GM12873 (cell line): ENCODE data around the gene MAEA.

ENCODE experiments used
- CTCF ChIP-seq: IDR thresholded peaks from 2 replicates; pipeline ENCODE4 v1.5.1; 2012; ENCODE audit warnings: low read depth, mild to moderate bottlenecking, moderate library complexity, low read length, control low read depth; ENCODE audit not compliant: insufficient read depth; ENCODE audit errors: missing control alignments

The MAEA gene

GRCh38 chr4:1317177-1318045 lies 27.7 kb downstream of the MAEA start:
- TF ChIP-seq CTCF = no peak

- no peak for TF ChIP-seq CTCF
Measured at GRCh38 chr4:1318046-1318375, 28.3 kb downstream of the MAEA start.

- peak; percentile 45 for TF ChIP-seq CTCF
Measured at GRCh38 chr4:1318488-1319213, 29.0 kb downstream of the MAEA start.

- no peak for TF ChIP-seq CTCF
Measured at GRCh38 chr4:1321486-1321885, 31.8 kb downstream of the MAEA start.

GRCh38 chr4:1321946-1322650 lies 32.4 kb downstream of the MAEA start:
- no peak for TF ChIP-seq CTCF

- no peak for TF ChIP-seq CTCF
Measured at GRCh38 chr4:1323280-1323634, 33.6 kb downstream of the MAEA start.
